ENCODE results near the gene C14orf39.

C14orf39 gene

DNA sequence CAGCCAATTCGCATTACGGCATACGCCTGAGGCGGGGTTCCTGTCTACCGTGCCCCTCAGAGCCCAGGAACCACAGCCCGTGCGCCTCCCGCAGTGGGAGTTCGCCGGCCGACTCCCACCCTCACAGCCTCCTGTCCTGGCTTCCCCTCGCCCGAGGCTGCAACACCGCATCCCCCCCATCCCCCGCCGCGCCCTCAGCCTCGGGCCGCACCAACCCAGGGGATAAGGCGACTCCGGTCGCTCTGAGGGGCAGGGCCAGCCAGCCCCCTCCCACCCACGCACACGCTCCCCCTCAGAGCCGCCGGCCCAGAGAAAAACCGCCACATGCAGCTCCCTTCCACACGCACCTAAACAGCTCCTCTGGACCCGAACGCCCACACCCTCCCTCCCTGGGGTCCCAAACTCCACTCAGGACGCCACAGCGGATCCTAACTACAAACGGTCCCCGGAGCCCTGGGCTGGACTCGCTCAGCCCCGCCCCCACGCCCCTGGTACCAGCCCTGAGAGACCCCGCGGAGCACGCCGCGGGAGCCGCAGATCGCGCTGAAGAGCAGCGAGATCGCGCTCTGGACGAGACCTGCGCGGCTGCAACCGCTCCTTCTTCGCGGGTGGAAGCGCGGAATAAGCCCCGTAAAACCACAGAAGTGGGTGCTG is at the start of gene C14orf39:
Gene C14orf39 (minus strand): TSS at position 466 of the 654 bp plus-strand sequence. CDS start 985 bp downstream, outside the sequence.
- no peak for DNase-seq (ENCODE audit: low read depth in 1 of 2, low spot score in 1 of 2)

DNA sequence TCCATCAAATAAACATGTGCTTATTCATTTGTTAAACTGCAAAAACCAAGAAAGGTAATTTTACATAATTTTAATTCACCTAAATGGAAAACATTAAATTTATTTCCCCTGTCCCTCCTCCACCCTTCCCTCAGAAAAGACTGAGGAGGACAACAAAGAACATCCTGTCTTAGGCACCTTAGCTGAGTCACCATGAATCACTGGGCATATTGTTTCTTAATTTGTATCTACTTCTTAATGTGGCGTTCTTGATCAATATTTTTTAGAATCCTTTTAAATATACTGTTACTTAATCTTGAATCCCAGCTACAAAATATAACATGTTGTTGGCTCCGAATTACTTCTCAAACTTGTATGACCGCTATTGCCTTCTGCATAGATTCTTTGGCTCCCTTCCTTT is 46.6 kb upstream of the C14orf39 start:
- DNase-seq (ENCODE audit: low read depth in 1 of 2, low spot score in 1 of 2) = no peak

DNA sequence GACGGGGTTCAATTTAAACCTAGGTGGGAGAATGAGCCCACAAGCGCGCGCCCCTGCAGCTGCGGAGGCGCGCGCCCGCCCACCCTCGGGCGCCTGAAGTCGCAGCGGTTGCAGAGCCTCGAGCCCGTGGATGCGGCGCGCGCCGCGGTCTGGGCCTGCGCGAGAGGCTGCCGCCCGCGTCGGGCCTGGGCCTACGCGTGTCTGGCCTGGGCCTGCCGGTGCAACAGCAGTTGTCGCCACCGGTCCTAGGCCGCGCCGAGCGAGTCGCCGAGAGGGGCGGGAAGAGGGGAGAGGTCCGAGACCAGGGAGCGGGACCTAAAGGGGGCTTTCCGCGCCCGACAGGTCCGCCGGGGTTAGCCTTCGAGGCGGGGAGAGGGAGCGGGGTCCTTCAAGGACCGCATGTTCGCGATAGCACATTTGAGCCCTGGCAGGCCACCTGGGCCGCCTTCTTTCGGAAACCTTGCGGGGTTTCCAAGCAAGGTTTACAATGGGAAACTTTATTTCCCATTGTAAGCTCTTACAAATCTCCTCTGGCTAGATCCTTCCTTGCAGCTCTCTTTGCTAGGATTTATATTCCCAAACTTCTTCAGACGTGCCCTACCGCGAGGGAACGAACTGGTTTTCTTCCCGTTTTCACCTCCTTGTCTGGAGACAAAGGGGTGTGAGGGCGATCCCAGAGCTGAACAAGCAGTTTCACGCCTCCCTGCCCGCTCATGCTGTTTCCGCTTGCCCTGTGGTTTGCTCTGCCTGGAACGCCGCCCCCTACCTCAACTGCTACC is 29.8 kb upstream of the C14orf39 start:
- DNase-seq (ENCODE audit: low read depth in 1 of 2, low spot score in 1 of 2) = no peak

GRCh38 chr14:60514741-60515491 is 29.1 kb upstream of the C14orf39 start:
- DNase-seq (ENCODE audit: low read depth in 1 of 2, low spot score in 1 of 2) = no peak

- DNase-seq (ENCODE audit: low read depth in 1 of 2, low spot score in 1 of 2) = no peak
These were observed 28.5 kb upstream of the C14orf39 start for GRCh38 chr14:60514378-60514740.

DNA sequence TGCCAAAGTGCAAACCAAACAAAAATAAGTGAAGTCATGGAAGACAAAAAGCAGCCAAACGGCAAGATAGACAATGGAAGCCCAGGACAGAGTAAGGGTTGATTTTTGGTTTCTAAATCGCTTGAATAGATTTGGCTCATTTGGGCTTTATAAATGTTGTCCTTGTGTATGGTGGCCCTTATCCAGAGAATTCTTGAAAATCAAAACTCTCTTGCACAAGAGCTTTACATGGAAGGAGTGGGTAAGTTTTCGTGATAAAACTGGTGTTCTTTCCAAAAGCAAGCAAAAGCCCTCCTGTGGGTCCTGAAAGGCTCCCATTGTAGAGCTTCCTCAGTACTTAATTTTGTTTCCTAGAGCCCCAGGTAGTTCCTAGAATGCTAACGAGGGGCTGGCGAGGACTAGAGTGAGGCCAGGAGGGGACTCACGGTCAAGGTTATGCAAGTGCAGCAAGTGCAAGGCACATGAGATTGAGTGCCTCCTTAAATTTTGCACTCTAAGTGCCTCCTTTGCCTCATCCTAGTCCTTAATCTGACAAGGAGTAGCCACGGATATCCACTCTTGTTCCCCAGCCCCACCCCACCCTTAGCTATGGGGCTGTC is 27.2 kb upstream of the C14orf39 start:
- DNase-seq (ENCODE audit: low read depth in 1 of 2, low spot score in 1 of 2) = no peak

- no peak for DNase-seq (ENCODE audit: low read depth in 1 of 2, low spot score in 1 of 2)
These were observed 26.3 kb upstream of the C14orf39 start for GRCh38 chr14:60512126-60512525.

- no peak for DNase-seq (ENCODE audit: low read depth in 1 of 2, low spot score in 1 of 2)
These were observed 25.2 kb upstream of the C14orf39 start for GRCh38 chr14:60510951-60511599.

GRCh38 chr14:60510254-60510950 is 24.5 kb upstream of the C14orf39 start:
- DNase-seq (ENCODE audit: low read depth in 1 of 2, low spot score in 1 of 2) = no peak

DNA sequence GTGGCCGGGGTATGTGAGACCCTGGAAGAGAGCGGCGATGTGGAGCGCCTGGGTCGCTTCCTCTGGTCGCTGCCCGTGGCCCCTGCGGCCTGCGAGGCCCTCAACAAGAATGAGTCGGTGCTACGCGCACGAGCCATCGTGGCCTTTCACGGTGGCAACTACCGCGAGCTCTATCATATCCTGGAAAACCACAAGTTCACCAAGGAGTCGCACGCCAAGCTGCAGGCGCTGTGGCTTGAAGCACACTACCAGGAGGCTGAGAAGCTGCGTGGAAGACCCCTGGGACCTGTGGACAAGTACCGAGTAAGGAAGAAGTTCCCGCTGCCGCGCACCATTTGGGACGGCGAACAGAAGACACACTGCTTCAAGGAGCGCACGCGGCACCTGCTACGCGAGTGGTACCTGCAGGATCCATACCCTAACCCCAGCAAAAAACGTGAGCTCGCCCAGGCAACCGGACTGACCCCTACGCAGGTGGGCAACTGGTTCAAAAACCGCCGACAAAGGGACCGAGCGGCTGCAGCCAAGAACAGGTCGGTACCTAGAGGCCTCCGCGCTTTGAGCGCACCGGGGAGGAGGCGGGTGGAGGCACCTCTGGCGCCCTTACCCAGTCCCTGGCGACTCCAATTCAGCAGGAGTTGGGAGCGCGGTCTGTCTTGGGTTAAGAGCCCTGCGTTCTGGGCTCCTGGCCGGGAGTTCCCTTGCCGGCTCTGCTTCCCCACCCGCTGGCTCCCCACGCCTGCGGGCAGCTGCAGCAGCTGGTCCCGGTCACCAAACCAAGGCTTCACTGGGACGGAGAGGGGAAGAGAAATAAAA is 23.8 kb upstream of the C14orf39 start:
- no peak for DNase-seq (ENCODE audit: low read depth in 1 of 2, low spot score in 1 of 2)

GRCh38 chr14:60508707-60509437 is 23.0 kb upstream of the C14orf39 start, which contains the start of gene SIX6:
Gene SIX6, plus strand, starts transcription at chr14:60509146. Its CDS starts 253 bp downstream, at chr14:60509399.
- no peak for DNase-seq (ENCODE audit: low read depth in 1 of 2, low spot score in 1 of 2)

GRCh38 chr14:60508363-60508706 is 22.5 kb upstream of the C14orf39 start:
- no peak for DNase-seq (ENCODE audit: low read depth in 1 of 2, low spot score in 1 of 2)

- no peak for DNase-seq (ENCODE audit: low read depth in 1 of 2, low spot score in 1 of 2)
These were observed 21.3 kb upstream of the C14orf39 start for GRCh38 chr14:60506985-60507829.

- no peak for DNase-seq (ENCODE audit: low read depth in 1 of 2, low spot score in 1 of 2)
These were observed 20.7 kb upstream of the C14orf39 start for GRCh38 chr14:60506462-60506984.

GRCh38 chr14:60506010-60506409 is 20.1 kb upstream of the C14orf39 start:
- no peak for DNase-seq (ENCODE audit: low read depth in 1 of 2, low spot score in 1 of 2)

DNA sequence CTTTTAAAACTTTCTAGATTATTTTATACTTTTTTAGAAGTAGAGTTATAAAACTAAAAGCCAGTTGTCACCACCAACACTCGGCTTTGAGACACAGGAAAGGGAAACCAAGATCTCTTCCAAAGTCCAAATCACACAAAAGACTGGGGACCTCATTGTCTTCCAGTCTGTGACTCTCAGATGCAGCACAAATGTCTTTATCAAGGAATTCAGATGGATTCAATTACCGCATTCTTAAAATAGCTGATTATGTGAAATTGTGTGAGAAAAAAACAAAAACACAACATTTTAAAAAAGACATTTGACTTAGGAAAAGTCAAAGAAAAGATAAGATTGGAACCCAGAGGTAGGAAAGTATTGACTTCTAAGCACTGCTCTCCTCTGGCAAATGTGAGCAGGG is 19.6 kb upstream of the C14orf39 start:
- no peak for DNase-seq (ENCODE audit: low read depth in 1 of 2, low spot score in 1 of 2)

DNA sequence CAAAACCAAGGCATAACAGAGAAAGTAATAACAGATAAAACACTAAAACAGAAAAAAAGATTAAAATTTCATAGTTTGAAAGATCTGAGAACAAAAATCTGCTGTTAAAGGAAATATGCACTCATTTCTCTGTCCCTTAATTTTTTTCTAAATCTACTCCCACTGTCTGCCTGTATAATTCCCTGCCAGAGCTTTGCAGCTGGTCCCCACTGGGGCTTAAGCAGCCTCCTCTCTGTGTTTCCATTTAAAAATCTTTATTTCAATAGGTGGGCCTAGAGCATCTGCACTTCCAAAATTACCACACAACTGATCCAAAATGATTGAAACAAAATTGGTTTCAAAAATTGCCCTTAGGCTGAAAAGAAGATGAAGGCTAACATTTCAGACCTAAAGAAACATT is 16.7 kb upstream of the C14orf39 start:
- no peak for DNase-seq (ENCODE audit: low read depth in 1 of 2, low spot score in 1 of 2)

DNA sequence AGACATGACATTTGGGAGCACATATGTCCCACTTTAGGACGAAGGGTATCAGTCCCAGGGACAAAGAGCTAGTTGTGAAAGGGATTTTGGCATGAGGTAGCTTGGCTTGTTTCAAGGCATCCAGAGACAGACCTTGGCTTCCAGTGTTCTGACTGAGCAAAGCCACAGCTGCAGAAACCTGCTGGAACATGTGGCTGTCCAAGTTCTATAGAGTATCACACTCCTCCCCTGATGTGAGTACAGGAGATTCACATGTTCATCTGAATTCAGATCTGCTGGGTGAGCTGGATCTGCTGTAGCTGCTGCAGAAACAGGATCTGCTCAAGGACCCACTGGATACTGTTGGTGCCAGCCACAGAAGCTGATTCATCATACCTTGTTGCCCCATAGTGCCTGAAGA is 10.1 kb upstream of the C14orf39 start:
- DNase-seq (ENCODE audit: low read depth in 1 of 2, low spot score in 1 of 2) = no peak

Data from activated T-helper 1 cell treated with anti-CD3 and anti-CD28 coated beads, Interleukin-2, amount 50 U/mL, for 16 hours (primary cell).